ENCODE results near the gene CLEC12A. TPM values are rescaled to one million over a fixed set of nuclear protein-coding genes. Genes with fewer than 3 reads are reported as not detected.
"Not testable (repeated sequence)": the region's sequence is repeated elsewhere in the genome, so short reads cannot be mapped to it uniquely, and the experiment has no call there.

The CLEC12A gene
- total RNA-seq, 1 donor from 2014 or later = not detected

- TF ChIP-seq CTCF (IDR thresholded peaks at IDR 0.05; ENCODE audit: insufficient read depth, low read depth, low read length) (no peak), EZH2 (IDR thresholded peaks at IDR 0.05; ENCODE audit: insufficient read depth, low read length) (no peak)
Observed at GRCh38 chr12:9947674-9948073, 23.5 kb upstream of the CLEC12A start.

GRCh38 chr12:9948606-9949296 lies 22.5 kb upstream of the CLEC12A start:
- Mint-ChIP-seq H3K27ac (ENCODE audit: unreplicated experiment) (no peak overlapping the region), H3K4me1 (ENCODE audit: low read depth, unreplicated experiment) (no peaks in the 10 kb centered on the region), H3K36me3 (ENCODE audit: low read depth, unreplicated experiment) (no peaks in the 10 kb centered on the region), H3K4me3 (ENCODE audit: unreplicated experiment) (no peak overlapping the region), H3K9me3 (ENCODE audit: unreplicated experiment) (peaks cover 3% of the 10 kb centered on the region), H3K27me3 (ENCODE audit: low read depth, unreplicated experiment) (no peaks in the 10 kb centered on the region)
- TF ChIP-seq CTCF (IDR thresholded peaks at IDR 0.05; ENCODE audit: insufficient read depth, low read depth, low read length) (no peak), EZH2 (IDR thresholded peaks at IDR 0.05; ENCODE audit: insufficient read depth, low read length) (no peak)
- Histone ChIP-seq H3K27ac (ENCODE audit: low read depth, low read length) (no peak overlapping the region), H4K20me1 (ENCODE audit: insufficient read depth, low read length) (no peaks in the 10 kb centered on the region), H3K4me3 (ENCODE audit: insufficient read depth, low read depth, low read length) (no peak overlapping the region), H3K36me3 (ENCODE audit: insufficient read depth, low read length) (no peaks in the 10 kb centered on the region), H2AFZ (ENCODE audit: low read depth, low read length) (no peak overlapping the region), H3K79me2 (ENCODE audit: insufficient read depth, low read length) (no peaks in the 10 kb centered on the region), H3K9ac (ENCODE audit: low read length) (no peak overlapping the region), H3K9me3 (ENCODE audit: insufficient read depth, low read depth, low read length) (no peaks in the 10 kb centered on the region), H3K4me2 (ENCODE audit: low read length) (no peak overlapping the region), H3K4me1 (ENCODE audit: insufficient read depth, low read length) (no peaks in the 10 kb centered on the region), H3K27me3 (ENCODE audit: insufficient read depth, low read length) (no peaks in the 10 kb centered on the region)
- FAIRE-seq (no peak), DNase-seq (ENCODE audit: low read depth) (no peak)

More at GRCh38 chr12:9947674-9948073, 23.5 kb upstream of the CLEC12A start:
- no peak overlapping the region for H3K27ac Mint-ChIP-seq (ENCODE audit: unreplicated experiment)
- no peaks in the 10 kb centered on the region for H3K4me1 ChIP-seq (ENCODE audit: insufficient read depth, low read length)
- H3K4me3 Mint-ChIP-seq (ENCODE audit: unreplicated experiment) = no peak overlapping the region
- H3K79me2 ChIP-seq (ENCODE audit: insufficient read depth, low read length) = no peaks in the 10 kb centered on the region
- H3K27me3 Mint-ChIP-seq (ENCODE audit: low read depth, unreplicated experiment) = no peaks in the 10 kb centered on the region
- H4K20me1 ChIP-seq (ENCODE audit: insufficient read depth, low read length) = no peaks in the 10 kb centered on the region
- no peak overlapping the region for H3K4me3 ChIP-seq (ENCODE audit: insufficient read depth, low read depth, low read length)
- no peaks in the 10 kb centered on the region for H3K36me3 ChIP-seq (ENCODE audit: insufficient read depth, low read length)
- no peak overlapping the region for H3K4me2 ChIP-seq (ENCODE audit: low read length)
- H3K27me3 ChIP-seq (ENCODE audit: insufficient read depth, low read length) = no peaks in the 10 kb centered on the region
- FAIRE-seq (no peak), DNase-seq (ENCODE audit: low read depth) (no peak)
- H3K36me3 Mint-ChIP-seq (ENCODE audit: low read depth, unreplicated experiment) = no peaks in the 10 kb centered on the region
- H3K27ac ChIP-seq (ENCODE audit: low read depth, low read length) = no peak overlapping the region
- no peaks in the 10 kb centered on the region for H3K4me1 Mint-ChIP-seq (ENCODE audit: low read depth, unreplicated experiment)
- no peaks in the 10 kb centered on the region for H3K9me3 ChIP-seq (ENCODE audit: insufficient read depth, low read depth, low read length)
- peaks cover 3% of the 10 kb centered on the region for H3K9me3 Mint-ChIP-seq (ENCODE audit: unreplicated experiment)
- H3K9ac ChIP-seq (ENCODE audit: low read length) = no peak overlapping the region
- no peak overlapping the region for H2AFZ ChIP-seq (ENCODE audit: low read depth, low read length)

- H3K27ac Mint-ChIP-seq (ENCODE audit: unreplicated experiment) = no peak overlapping the region
- TF ChIP-seq EZH2 (IDR thresholded peaks at IDR 0.05; ENCODE audit: insufficient read depth, low read length) = no peak
- no peak for TF ChIP-seq CTCF (IDR thresholded peaks at IDR 0.05; ENCODE audit: insufficient read depth, low read depth, low read length)
- no peak for FAIRE-seq
Observed at GRCh38 chr12:9951026-9951675, 20.1 kb upstream of the CLEC12A start.

GRCh38 chr12:9952954-9953729 lies 18.1 kb upstream of the CLEC12A start:
- not testable (repeated sequence) for H3K36me3 ChIP-seq (ENCODE audit: insufficient read depth, low read length); H3K4me2 ChIP-seq (ENCODE audit: low read length); H3K4me1 Mint-ChIP-seq (ENCODE audit: low read depth, unreplicated experiment); H3K27me3 Mint-ChIP-seq (ENCODE audit: low read depth, unreplicated experiment); H3K36me3 Mint-ChIP-seq (ENCODE audit: low read depth, unreplicated experiment); H3K27ac ChIP-seq (ENCODE audit: low read depth, low read length); DNase-seq (ENCODE audit: low read depth); H3K27ac Mint-ChIP-seq (ENCODE audit: unreplicated experiment); H3K9me3 ChIP-seq (ENCODE audit: insufficient read depth, low read depth, low read length); H3K79me2 ChIP-seq (ENCODE audit: insufficient read depth, low read length); H3K9me3 Mint-ChIP-seq (ENCODE audit: unreplicated experiment); H3K4me3 ChIP-seq (ENCODE audit: insufficient read depth, low read depth, low read length); H4K20me1 ChIP-seq (ENCODE audit: insufficient read depth, low read length); H3K9ac ChIP-seq (ENCODE audit: low read length); H3K27me3 ChIP-seq (ENCODE audit: insufficient read depth, low read length); H3K4me3 Mint-ChIP-seq (ENCODE audit: unreplicated experiment); H2AFZ ChIP-seq (ENCODE audit: low read depth, low read length); FAIRE-seq; H3K4me1 ChIP-seq (ENCODE audit: insufficient read depth, low read length)

More at GRCh38 chr12:9951026-9951675, 20.1 kb upstream of the CLEC12A start:
- H3K4me2 ChIP-seq (ENCODE audit: low read length) = no peak overlapping the region
- no peaks in the 10 kb centered on the region for H3K27me3 ChIP-seq (ENCODE audit: insufficient read depth, low read length)
- H3K4me1 ChIP-seq (ENCODE audit: insufficient read depth, low read length) = no peaks in the 10 kb centered on the region
- H3K9ac ChIP-seq (ENCODE audit: low read length) = no peak overlapping the region
- no peak overlapping the region for H3K4me3 ChIP-seq (ENCODE audit: insufficient read depth, low read depth, low read length)
- Mint-ChIP-seq H3K27me3 (ENCODE audit: low read depth, unreplicated experiment) (no peaks in the 10 kb centered on the region), H3K4me1 (ENCODE audit: low read depth, unreplicated experiment) (no peaks in the 10 kb centered on the region), H3K9me3 (ENCODE audit: unreplicated experiment) (peaks cover 3% of the 10 kb centered on the region), H3K4me3 (ENCODE audit: unreplicated experiment) (no peak overlapping the region), H3K36me3 (ENCODE audit: low read depth, unreplicated experiment) (no peaks in the 10 kb centered on the region)
- no peaks in the 10 kb centered on the region for H4K20me1 ChIP-seq (ENCODE audit: insufficient read depth, low read length)
- H3K79me2 ChIP-seq (ENCODE audit: insufficient read depth, low read length) = no peaks in the 10 kb centered on the region
- no peak overlapping the region for H3K27ac ChIP-seq (ENCODE audit: low read depth, low read length)
- DNase-seq (ENCODE audit: low read depth) = no peak
- no peaks in the 10 kb centered on the region for H3K9me3 ChIP-seq (ENCODE audit: insufficient read depth, low read depth, low read length)
- H2AFZ ChIP-seq (ENCODE audit: low read depth, low read length) = no peak overlapping the region
- H3K36me3 ChIP-seq (ENCODE audit: insufficient read depth, low read length) = no peaks in the 10 kb centered on the region
